CD4-positive, CD25-positive, alpha-beta regulatory T cell (primary cell): ENCODE data around the gene HIVEP3. TPM values are rescaled to one million over a fixed set of nuclear protein-coding genes. Genes with fewer than 3 reads are reported as not detected.

Source experiments
- ATAC-seq, 2 donors: fragments of 150-1000 bp; cut with Tn5 transposase; one replicate each; pipeline ENCODE4 v1.10.0; 2021; ENCODE audit warnings: low read depth in 2 of 2, moderate number of reproducible peaks in 2 of 2, moderate library complexity in 1 of 2
- DNase-seq, 3 donors: peaks; one replicate each; pipeline versions ENCODE4 v3.0.0 to v3.0.0-alpha.2; 2012 to 2022; ENCODE audit warnings: mixed read lengths in 1 of 3
- H3K27ac ChIP-seq: one replicate; pipeline ENCODE4 v1.7.0; 2013; ENCODE audit warnings: mild to moderate bottlenecking, low read length; ENCODE audit not compliant: insufficient read depth, poor library complexity, severe bottlenecking
- H3K27me3 ChIP-seq: one replicate; pipeline ENCODE4 v1.7.0; 2013; ENCODE audit warnings: low read length; ENCODE audit not compliant: control insufficient read depth, insufficient read depth
- H3K36me3 ChIP-seq: one replicate; pipeline ENCODE4 v1.7.0; 2013; ENCODE audit warnings: mild to moderate bottlenecking, low read length, moderate library complexity; ENCODE audit not compliant: control insufficient read depth, insufficient read depth
- H3K4me1 ChIP-seq: 2 replicates; pipeline ENCODE4 v1.7.0; 2013; ENCODE audit warnings: mild to moderate bottlenecking, low read length; ENCODE audit not compliant: insufficient read depth, control insufficient read depth, poor library complexity, severe bottlenecking
- H3K4me3 ChIP-seq: one replicate; pipeline ENCODE4 v1.7.0; 2013; ENCODE audit warnings: low read depth, mild to moderate bottlenecking, low read length, moderate library complexity
- H3K9me3 ChIP-seq, 2 experiments: 1 replicate in 1 of 2; 2 replicates in 1 of 2; pipeline ENCODE4 v1.7.0; 2013; ENCODE audit warnings: low read length in 2 of 2, mild to moderate bottlenecking in 1 of 2, moderate library complexity in 1 of 2; ENCODE audit not compliant: control insufficient read depth in 2 of 2
- H3K27ac Mint-ChIP-seq, 3 donors: one replicate each; pipeline ENCODE4 v1.8.0; 2020 to 2022; ENCODE audit warnings: mild to moderate bottlenecking in 3 of 3, mixed read lengths in 3 of 3, moderate library complexity in 2 of 3
- H3K27me3 Mint-ChIP-seq: one replicate; pipeline ENCODE4 v1.8.0; 2022; ENCODE audit warnings: mild to moderate bottlenecking, mixed read lengths
- H3K36me3 Mint-ChIP-seq: one replicate; pipeline ENCODE4 v1.8.0; 2020; ENCODE audit warnings: mixed read lengths
- H3K4me1 Mint-ChIP-seq, 4 donors: one replicate each; pipeline ENCODE4 v1.8.0; 2020 to 2022; ENCODE audit warnings: mixed read lengths in 4 of 4, mild to moderate bottlenecking in 1 of 4
- H3K4me3 Mint-ChIP-seq, 4 donors: one replicate each; pipeline ENCODE4 v1.8.0; 2020 to 2022; ENCODE audit warnings: mild to moderate bottlenecking in 4 of 4, mixed read lengths in 4 of 4, moderate library complexity in 3 of 4
- H3K9me3 Mint-ChIP-seq, 7 donors: one replicate each; pipeline ENCODE4 v1.8.0; 2020 to 2022; ENCODE audit warnings: mixed read lengths in 7 of 7, mild to moderate bottlenecking in 3 of 7, moderate library complexity in 2 of 7
- polyA plus RNA-seq, 4 donors: library from polyadenylated mRNA; unstranded; fragments of 300-500 nt; fragmentation: Illumina TruSeq; gene quantifications; one replicate each; pipeline ENCODE4 v1.2.3, GENCODE V29; 2021
- total RNA-seq: library from RNA; stranded (reverse); gene quantifications from one replicate; pipeline ENCODE4 v1.2.3, GENCODE V29; 2022

The HIVEP3 gene
- total and polyA plus RNA-seq, 5 donors from 2014 or later: 3.9 to 17.2 (median 7.5) TPM

DNA sequence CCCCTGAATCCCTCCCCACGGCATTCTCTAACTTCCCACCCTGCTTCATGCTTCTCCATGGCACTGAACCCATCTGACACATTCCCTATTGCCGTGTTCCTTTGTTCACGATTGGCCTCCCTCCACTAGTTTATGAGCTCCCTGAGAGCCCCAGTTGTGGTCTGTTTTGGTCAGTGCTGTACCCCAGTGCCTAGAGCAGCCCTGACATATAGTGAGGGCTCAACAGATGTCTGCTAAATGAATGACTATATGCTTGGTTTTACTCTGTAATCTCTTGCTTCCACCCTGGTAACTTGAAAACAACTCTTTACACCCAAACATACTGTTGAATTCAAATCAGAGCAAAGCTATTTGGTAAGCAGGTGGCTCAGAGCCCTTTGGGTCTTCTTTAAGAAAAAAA, 263.1 kb downstream of the HIVEP3 start:
- Mint-ChIP-seq H3K36me3 (no peaks in the 10 kb centered on the region), H3K4me3 (peak overlapping the region in 1 of 4 donors; percentile 93), H3K27ac (peak overlapping the region; percentile 34 to 87 (median 53)), H3K27me3 (no peaks in the 10 kb centered on the region), H3K4me1 (peaks cover 30 to 77% (median 47%) of the 10 kb centered on the region in 4 donors), H3K9me3 (no peaks in the 10 kb centered on the region)
- no peaks in the 10 kb centered on the region for H3K27me3 ChIP-seq
- ATAC-seq (no peak), DNase-seq (no peak)
- no peak overlapping the region for H3K27ac ChIP-seq
- H3K36me3 ChIP-seq: no peaks in the 10 kb centered on the region
- peaks cover 52% of the 10 kb centered on the region for H3K4me1 ChIP-seq
- H3K9me3 ChIP-seq: no peaks in the 10 kb centered on the region
- H3K4me3 ChIP-seq: no peak overlapping the region

GRCh38 chr1:41653574-41653973, 265.1 kb downstream of the HIVEP3 start:
- Mint-ChIP-seq H3K27ac (peak overlapping the region in 1 of 3 donors; percentile 8), H3K27me3 (no peaks in the 10 kb centered on the region), H3K36me3 (no peaks in the 10 kb centered on the region), H3K4me3 (no peak overlapping the region), H3K4me1 (peaks cover 22 to 72% (median 40%) of the 10 kb centered on the region in 4 donors), H3K9me3 (no peaks in the 10 kb centered on the region)
- ATAC-seq (no peak), DNase-seq (no peak)
- no peaks in the 10 kb centered on the region for H3K36me3 ChIP-seq
- H3K9me3 ChIP-seq: no peaks in the 10 kb centered on the region
- H3K27ac ChIP-seq: no peak overlapping the region
- H3K4me3 ChIP-seq: no peak overlapping the region
- peaks cover 41% of the 10 kb centered on the region for H3K4me1 ChIP-seq
- H3K27me3 ChIP-seq: no peaks in the 10 kb centered on the region

DNA sequence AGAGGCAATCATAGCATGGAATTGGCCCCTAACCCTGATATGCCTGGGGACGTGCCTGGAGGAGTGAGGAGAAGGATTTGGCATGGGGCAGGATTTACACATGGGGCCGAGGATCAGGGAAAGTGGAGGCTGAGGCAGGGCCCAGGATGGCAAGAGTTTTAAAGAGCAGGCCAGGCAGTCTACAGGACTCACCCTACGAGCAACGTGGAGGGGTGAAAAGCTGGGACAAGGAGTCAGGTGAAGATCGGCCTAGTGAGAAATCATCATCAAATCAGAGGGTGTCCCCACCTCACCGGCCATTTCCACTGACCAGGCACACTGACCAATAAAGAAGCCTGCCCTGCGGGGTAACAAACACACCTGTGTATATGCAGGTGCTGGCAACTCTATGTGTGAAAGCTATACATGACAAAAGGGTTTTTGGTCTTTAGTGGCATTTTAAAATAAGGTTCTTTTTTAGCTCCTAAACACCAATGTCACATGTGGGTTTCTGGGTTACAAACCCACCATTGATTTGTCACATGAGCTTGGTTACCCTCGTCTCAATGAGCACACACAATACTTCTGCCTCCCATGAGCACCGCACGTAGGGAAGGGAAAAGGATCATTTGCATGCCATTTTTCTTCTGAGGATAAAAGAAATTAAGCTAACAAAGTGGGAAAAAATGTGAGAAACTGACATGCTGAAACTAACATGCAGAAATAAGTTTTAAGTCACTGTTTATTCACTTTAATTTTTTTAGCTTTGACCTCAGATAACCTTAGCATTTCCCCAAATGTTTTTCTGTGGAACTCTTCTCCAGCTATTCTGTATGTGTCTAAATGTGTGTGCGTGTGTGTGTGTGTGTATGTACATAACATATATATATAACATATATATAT, 266.1 kb downstream of the HIVEP3 start:
- H3K4me1 Mint-ChIP-seq: peaks cover 20 to 65% (median 32%) of the 10 kb centered on the region in 4 donors
- ATAC-seq (no peak), DNase-seq (no peak)
- H3K36me3 ChIP-seq: no peaks in the 10 kb centered on the region
- H3K4me1 ChIP-seq: peaks cover 33% of the 10 kb centered on the region
- H3K27ac Mint-ChIP-seq: no peak overlapping the region
- H3K27ac ChIP-seq: no peak overlapping the region
- no peaks in the 10 kb centered on the region for H3K9me3 ChIP-seq
- H3K4me3 Mint-ChIP-seq: no peak overlapping the region
- no peaks in the 10 kb centered on the region for H3K27me3 ChIP-seq
- H3K9me3 Mint-ChIP-seq: no peaks in the 10 kb centered on the region
- H3K27me3 Mint-ChIP-seq: no peaks in the 10 kb centered on the region
- H3K4me3 ChIP-seq: no peak overlapping the region
- H3K36me3 Mint-ChIP-seq: peaks cover 3% of the 10 kb centered on the region

- peak; percentile 46 to 47 for ATAC-seq
These were observed 268.5 kb downstream of the HIVEP3 start for GRCh38 chr1:41650028-41650880.

DNA sequence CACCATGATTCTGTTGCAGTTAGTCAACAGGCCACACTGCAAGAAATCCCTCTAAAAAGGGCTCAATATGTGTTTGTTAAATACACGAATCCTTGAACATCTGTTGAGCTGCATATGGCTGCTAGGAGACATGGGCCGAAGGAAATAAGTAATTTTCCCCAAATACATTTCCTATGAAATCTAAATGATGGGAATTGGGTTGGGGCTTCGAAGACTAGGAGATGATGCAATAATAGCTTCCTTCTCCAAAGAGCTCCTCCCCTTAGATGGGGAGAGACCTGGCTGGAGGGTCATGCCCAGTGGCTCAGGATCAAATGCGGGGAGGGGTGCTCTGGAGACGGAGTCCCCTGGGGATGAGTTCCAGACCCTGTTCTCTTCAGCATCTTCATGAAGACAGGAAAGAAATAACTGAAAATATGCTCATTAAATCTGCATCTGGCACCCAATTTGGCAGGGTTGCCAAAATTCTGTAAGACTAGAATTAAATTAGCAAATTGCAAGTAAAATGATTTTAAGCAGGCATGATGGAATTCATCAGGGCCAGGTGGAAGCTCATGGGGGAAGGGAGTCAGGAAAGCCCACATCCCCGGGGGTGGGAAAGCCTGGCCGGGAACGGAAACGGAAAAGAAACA, 269.2 kb downstream of the HIVEP3 start:
- no peaks in the 10 kb centered on the region for H3K27me3 ChIP-seq
- peaks cover 13 to 47% (median 25%) of the 10 kb centered on the region in 4 donors for H3K4me1 Mint-ChIP-seq
- peaks cover 3% of the 10 kb centered on the region for H3K36me3 Mint-ChIP-seq
- DNase-seq (no peak), ATAC-seq (no peak)
- H3K4me3 ChIP-seq: no peak overlapping the region
- H3K4me1 ChIP-seq: peaks cover 12% of the 10 kb centered on the region
- no peaks in the 10 kb centered on the region for H3K27me3 Mint-ChIP-seq
- H3K27ac ChIP-seq: no peak overlapping the region
- H3K9me3 Mint-ChIP-seq: no peaks in the 10 kb centered on the region
- peak overlapping the region in 1 of 4 donors; percentile 66 for H3K4me3 Mint-ChIP-seq
- H3K9me3 ChIP-seq: no peaks in the 10 kb centered on the region
- no peaks in the 10 kb centered on the region for H3K36me3 ChIP-seq
- peak overlapping the region in 1 of 3 donors; percentile 77 for H3K27ac Mint-ChIP-seq

More at GRCh38 chr1:41650028-41650880, 268.5 kb downstream of the HIVEP3 start:
- no peaks in the 10 kb centered on the region for H3K27me3 Mint-ChIP-seq
- no peaks in the 10 kb centered on the region for H3K9me3 Mint-ChIP-seq
- peak overlapping the region in 2 of 4 donors; percentile 2 to 57 for H3K4me3 Mint-ChIP-seq
- peaks cover 12% of the 10 kb centered on the region for H3K4me1 ChIP-seq
- H3K9me3 ChIP-seq: no peaks in the 10 kb centered on the region
- DNase-seq: peak in 1 of 3 donors; percentile 68
- peaks cover 3% of the 10 kb centered on the region for H3K36me3 Mint-ChIP-seq
- H3K27ac Mint-ChIP-seq: peak overlapping the region; percentile 12 to 89 (median 65)
- peak overlapping the region; percentile 32 for H3K4me3 ChIP-seq
- H3K36me3 ChIP-seq: no peaks in the 10 kb centered on the region
- peaks cover 13 to 52% (median 22%) of the 10 kb centered on the region in 4 donors for H3K4me1 Mint-ChIP-seq
- H3K27ac ChIP-seq: no peak overlapping the region
- no peaks in the 10 kb centered on the region for H3K27me3 ChIP-seq

DNA sequence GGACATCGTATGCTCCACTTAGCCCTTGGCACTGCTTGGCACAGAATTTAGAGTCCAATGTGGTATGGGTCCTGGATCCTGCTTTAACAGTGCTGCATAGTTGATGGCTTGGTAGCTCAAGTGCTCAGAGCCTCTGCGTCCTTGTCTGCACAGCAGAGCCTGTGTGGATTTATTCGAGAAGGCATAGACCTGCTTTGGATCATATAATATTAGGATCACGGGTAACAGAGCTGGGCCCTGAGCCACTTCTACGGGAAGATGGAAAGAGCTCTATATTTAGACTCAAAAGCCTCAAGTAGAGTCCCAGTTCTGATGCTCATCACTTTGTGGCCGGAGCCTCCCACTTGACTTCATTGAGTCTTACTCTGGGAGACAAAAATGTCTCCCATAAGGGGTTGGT, 269.9 kb downstream of the HIVEP3 start:
- Histone ChIP-seq H3K36me3 (no peaks in the 10 kb centered on the region), H3K9me3 (no peaks in the 10 kb centered on the region), H3K4me3 (no peak overlapping the region), H3K27me3 (no peaks in the 10 kb centered on the region), H3K4me1 (peaks cover 12% of the 10 kb centered on the region), H3K27ac (no peak overlapping the region)
- peaks cover 3% of the 10 kb centered on the region for H3K36me3 Mint-ChIP-seq
- H3K27me3 Mint-ChIP-seq: no peaks in the 10 kb centered on the region
- DNase-seq (no peak), ATAC-seq (no peak)
- H3K9me3 Mint-ChIP-seq: no peaks in the 10 kb centered on the region
- H3K4me1 Mint-ChIP-seq: peaks cover 10 to 44% (median 25%) of the 10 kb centered on the region in 4 donors
- H3K4me3 Mint-ChIP-seq: no peak overlapping the region
- peak overlapping the region in 1 of 3 donors; percentile 12 for H3K27ac Mint-ChIP-seq

DNA sequence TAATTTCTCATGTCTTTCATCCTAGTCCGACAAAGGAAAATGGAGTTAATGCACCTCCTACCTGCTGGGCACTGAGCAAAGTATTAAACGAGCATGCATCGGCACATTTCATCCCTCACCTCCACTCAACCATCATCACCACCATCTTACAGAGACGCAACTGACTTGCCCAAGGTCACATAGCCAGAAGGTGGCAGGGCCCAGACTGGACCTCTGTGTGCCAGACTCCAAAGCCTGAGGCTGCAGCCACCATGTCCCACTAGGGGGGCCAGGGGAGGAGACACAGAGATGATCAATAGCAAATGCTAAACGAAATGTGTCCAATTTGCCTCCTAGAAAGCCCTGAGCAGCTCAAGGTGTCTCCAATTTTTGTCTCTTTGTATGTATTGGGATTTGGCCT, 270.5 kb downstream of the HIVEP3 start:
- H3K4me3 Mint-ChIP-seq: no peak overlapping the region
- no peaks in the 10 kb centered on the region for H3K27me3 Mint-ChIP-seq
- H3K4me3 ChIP-seq: no peak overlapping the region

More for the DNA sequence above, 270.5 kb downstream of the HIVEP3 start:
- Histone ChIP-seq H3K4me1 (peaks cover 12% of the 10 kb centered on the region), H3K27ac (no peak overlapping the region), H3K27me3 (no peaks in the 10 kb centered on the region), H3K36me3 (no peaks in the 10 kb centered on the region), H3K9me3 (no peaks in the 10 kb centered on the region)
- Mint-ChIP-seq H3K9me3 (no peaks in the 10 kb centered on the region), H3K27ac (no peak overlapping the region), H3K4me1 (peaks cover 4 to 40% (median 24%) of the 10 kb centered on the region in 4 donors), H3K36me3 (peaks cover 3% of the 10 kb centered on the region)
- ATAC-seq (no peak), DNase-seq (no peak)
